ENCODE measurements around the gene PPM1J.

DNA sequence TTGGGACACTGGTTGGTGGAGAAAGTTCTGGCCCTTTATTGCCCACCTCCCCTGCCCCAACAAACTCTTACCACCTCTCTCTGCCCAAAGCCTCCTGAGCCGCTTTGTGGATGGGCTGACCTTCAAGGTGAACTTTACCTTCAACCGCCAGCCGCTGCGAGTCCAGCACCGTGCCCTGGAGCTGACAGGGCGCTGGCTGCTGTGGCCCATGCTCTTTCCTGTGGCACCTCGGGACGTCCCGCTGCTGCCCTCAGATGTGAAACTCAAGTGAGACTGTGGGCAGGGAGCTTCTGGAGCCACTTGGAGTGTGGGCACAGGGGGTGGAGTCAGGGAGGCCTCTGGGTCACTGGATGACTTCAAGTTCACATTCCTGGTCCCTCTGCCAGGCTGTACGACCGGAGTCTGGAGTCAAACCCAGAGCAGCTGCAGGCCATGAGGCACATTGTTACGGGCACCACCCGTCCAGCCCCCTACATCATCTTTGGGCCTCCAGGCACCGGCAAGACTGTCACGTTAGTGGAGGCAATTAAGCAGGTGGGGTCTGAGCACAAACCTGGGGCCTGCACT lies 20.7 kb downstream of the PPM1J start:
- TF ChIP-seq, protein P1, sequence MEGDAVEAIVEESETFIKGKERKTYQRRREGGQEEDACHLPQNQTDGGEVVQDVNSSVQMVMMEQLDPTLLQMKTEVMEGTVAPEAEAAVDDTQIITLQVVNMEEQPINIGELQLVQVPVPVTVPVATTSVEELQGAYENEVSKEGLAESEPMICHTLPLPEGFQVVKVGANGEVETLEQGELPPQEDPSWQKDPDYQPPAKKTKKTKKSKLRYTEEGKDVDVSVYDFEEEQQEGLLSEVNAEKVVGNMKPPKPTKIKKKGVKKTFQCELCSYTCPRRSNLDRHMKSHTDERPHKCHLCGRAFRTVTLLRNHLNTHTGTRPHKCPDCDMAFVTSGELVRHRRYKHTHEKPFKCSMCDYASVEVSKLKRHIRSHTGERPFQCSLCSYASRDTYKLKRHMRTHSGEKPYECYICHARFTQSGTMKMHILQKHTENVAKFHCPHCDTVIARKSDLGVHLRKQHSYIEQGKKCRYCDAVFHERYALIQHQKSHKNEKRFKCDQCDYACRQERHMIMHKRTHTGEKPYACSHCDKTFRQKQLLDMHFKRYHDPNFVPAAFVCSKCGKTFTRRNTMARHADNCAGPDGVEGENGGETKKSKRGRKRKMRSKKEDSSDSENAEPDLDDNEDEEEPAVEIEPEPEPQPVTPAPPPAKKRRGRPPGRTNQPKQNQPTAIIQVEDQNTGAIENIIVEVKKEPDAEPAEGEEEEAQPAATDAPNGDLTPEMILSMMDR (conservative IDR thresholded peaks at IDR 0.05; ENCODE audit: low read depth, low read length) = no peak
- no peak for TF ChIP-seq EZH2 (IDR thresholded peaks at IDR 0.05; ENCODE audit: borderline replicate concordance, low read depth, low read length, poor library complexity, severe bottlenecking)
